T-cell (primary cell): ENCODE measurements around the gene PITPNC1. TPM values are rescaled to one million over a fixed set of nuclear protein-coding genes. Genes with fewer than 3 reads are reported as not detected.

ENCODE experiments used
- ATAC-seq, 4 experiments: fragments of 200-7000 bp in 3 of 4; fragments of 150-1000 bp in 1 of 4; cut with Tn5 transposase; replicated peaks in 1 of 4; 1 replicate in 3 of 4; 2 replicates in 1 of 4; pipeline ENCODE4 v1.10.0; 2021; ENCODE audit warnings: moderate library complexity in 3 of 4, mild to moderate bottlenecking in 2 of 4, moderate number of reproducible peaks in 1 of 4
- CTCF ChIA-PET, 2 donors: fragments of 300-600 bp; sonication (Branson Sonifier 250); formaldehyde crosslinking; loops; one replicate each; lab custom pipeline; 2022; ENCODE audit warnings: antibody characterized with exemption in 2 of 2; lab: Charles Lee
- POLR2A ChIA-PET, 2 donors: fragments of 300-600 bp; sonication (Branson Sonifier 250); formaldehyde crosslinking; loops; one replicate each; lab custom pipeline; 2022; ENCODE audit warnings: antibody characterized with exemption in 2 of 2; lab: Charles Lee
- DNase-seq, 35 experiments: peaks; one replicate each; pipeline versions ENCODE4 v3.0.0 to v3.0.0-alpha.2; 2013 to 2023
- H3K27ac ChIP-seq: one replicate; pipeline ENCODE4 v1.5.1; 2013; ENCODE audit warnings: low read length
- H3K27me3 ChIP-seq, 2 experiments: replicated peaks in 1 of 2; 1 replicate in 1 of 2; 2 replicates in 1 of 2; pipeline versions ENCODE4 v1.6.1 to v1.7.0; 2013; ENCODE audit warnings: low read length in 1 of 2, mixed read lengths in 1 of 2; ENCODE audit not compliant: control insufficient read depth in 2 of 2, insufficient read depth in 2 of 2; ENCODE audit errors: extremely low read depth in 1 of 2
- H3K36me3 ChIP-seq, 2 donors: 1 replicate in 1 of 2; 2 replicates in 1 of 2; pipeline versions ENCODE4 v1.6.1 to v1.7.0; 2013; ENCODE audit warnings: low read length in 1 of 2; ENCODE audit not compliant: control insufficient read depth in 2 of 2, insufficient read depth in 1 of 2; ENCODE audit errors: extremely low read depth in 1 of 2
- H3K4me1 ChIP-seq, 2 experiments: 1 replicate in 1 of 2; 2 replicates in 1 of 2; pipeline versions ENCODE4 v1.6.1 to v1.7.0; 2013; ENCODE audit warnings: low read length in 2 of 2, mixed read lengths in 1 of 2; ENCODE audit not compliant: insufficient read depth in 2 of 2, control insufficient read depth in 1 of 2; ENCODE audit errors: extremely low read depth in 1 of 2
- H3K4me3 ChIP-seq, 2 donors: 1 replicate in 1 of 2; 2 replicates in 1 of 2; pipeline versions ENCODE4 v1.5.1 to v1.7.0; 2013; ENCODE audit warnings: mild to moderate bottlenecking in 2 of 2, low read length in 1 of 2, moderate library complexity in 1 of 2; ENCODE audit not compliant: control insufficient read depth in 1 of 2; ENCODE audit errors: extremely low read depth in 1 of 2
- H3K9me3 ChIP-seq: 2 replicates; pipeline ENCODE4 v1.7.0; 2013
- H3K27ac Mint-ChIP-seq, 2 donors: one replicate each; pipeline ENCODE4 v1.8.0; 2020 to 2021; ENCODE audit warnings: mild to moderate bottlenecking in 2 of 2, mixed read lengths in 2 of 2
- H3K27me3 Mint-ChIP-seq, 2 donors: one replicate each; pipeline ENCODE4 v1.8.0; 2021 to 2022; ENCODE audit warnings: mixed read lengths in 2 of 2
- H3K36me3 Mint-ChIP-seq: one replicate; pipeline ENCODE4 v1.8.0; 2021; ENCODE audit warnings: mixed read lengths
- H3K4me1 Mint-ChIP-seq, 3 donors: one replicate each; pipeline ENCODE4 v1.8.0; 2020 to 2022; ENCODE audit warnings: mixed read lengths in 3 of 3, mild to moderate bottlenecking in 1 of 3
- H3K4me3 Mint-ChIP-seq, 3 donors: one replicate each; pipeline ENCODE4 v1.8.0; 2020 to 2022; ENCODE audit warnings: mild to moderate bottlenecking in 3 of 3, mixed read lengths in 3 of 3, moderate library complexity in 3 of 3
- H3K9me3 Mint-ChIP-seq, 3 donors: one replicate each; pipeline ENCODE4 v1.8.0; 2020 to 2022; ENCODE audit warnings: mixed read lengths in 3 of 3
- WGBS: methylation state at CpG from one replicate; pipeline ENCODE4 v1.1.5; 2013; ENCODE audit warnings: missing lambda C conversion rate; ENCODE audit not compliant: insufficient coverage; 5-methylcytosine and 5-hydroxymethylcytosine counted together
- total RNA-seq, 35 experiments: library from RNA in 6 of 35; stranded (reverse) in 6 of 35; fragments of 120-200 nt in 1 of 35; gene quantifications; one replicate each; pipeline versions ENCODE4 v1.2.1 to v1.2.4 and lab custom pipeline; 2013 to 2026

Gene PITPNC1
- total RNA-seq, 5 donors from 2014 or later (not counting 1 experiment from before 2014, with no cell fraction given) = 82.6 to 132 (median 111) TPM

DNA sequence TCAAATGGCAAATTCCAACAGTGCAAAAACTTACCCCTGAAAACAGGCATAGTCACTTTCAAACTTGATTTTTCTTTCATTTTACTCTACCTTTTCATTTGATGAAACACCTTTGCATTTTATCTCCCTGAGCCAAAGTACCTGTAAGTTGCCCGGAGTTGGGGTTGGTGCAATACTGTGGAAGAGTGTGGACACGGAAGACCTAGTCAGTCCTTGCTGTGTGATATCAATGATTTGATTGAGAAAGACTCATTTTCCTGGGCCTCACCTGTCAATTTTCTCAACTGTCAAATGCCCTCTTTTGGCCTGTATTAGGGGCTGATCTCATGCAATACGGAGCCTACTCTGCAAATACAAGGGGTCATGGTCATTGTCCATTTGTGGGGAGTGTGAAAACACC, 22.6 kb downstream of the PITPNC1 start:
- Histone ChIP-seq H3K27me3 (no peaks in the 10 kb centered on the region), H3K4me3 (no peak overlapping the region), H3K36me3 (peaks cover 0 to 4% of the 10 kb centered on the region in 2 donors), H3K27ac (peak overlapping the region; percentile 75), H3K9me3 (no peaks in the 10 kb centered on the region), H3K4me1 (peaks cover 42 to 76% of the 10 kb centered on the region in 2 experiments)
- ChIA-PET CTCF (interaction anchor here in 1 of 2 donors (1.1 to 1.5 kb wide), 3 partner anchors 20 to 77 kb away, joined by 3 to 9 read pairs (median 4); no protein-coding TSS in a partner anchor), POLR2A (interaction anchor here in 1 of 2 donors (0.6 kb wide), 1 partner anchor 67 kb away, joined by 3 read pairs; no protein-coding TSS in a partner anchor)
- H3K27me3 Mint-ChIP-seq = no peaks in the 10 kb centered on the region
- WGBS = no CpG with 5 or more reads among the region's 3 CpGs
- peak overlapping the region; percentile 54 to 75 (median 67) for H3K4me3 Mint-ChIP-seq
- H3K36me3 Mint-ChIP-seq = peaks cover 31% of the 10 kb centered on the region
- ATAC-seq (no peak), DNase-seq (no peak)
- peaks cover 80 to 84% (median 82%) of the 10 kb centered on the region in 3 donors for H3K4me1 Mint-ChIP-seq
- no peaks in the 10 kb centered on the region for H3K9me3 Mint-ChIP-seq
- peak overlapping the region; percentile 97 for H3K27ac Mint-ChIP-seq

DNA sequence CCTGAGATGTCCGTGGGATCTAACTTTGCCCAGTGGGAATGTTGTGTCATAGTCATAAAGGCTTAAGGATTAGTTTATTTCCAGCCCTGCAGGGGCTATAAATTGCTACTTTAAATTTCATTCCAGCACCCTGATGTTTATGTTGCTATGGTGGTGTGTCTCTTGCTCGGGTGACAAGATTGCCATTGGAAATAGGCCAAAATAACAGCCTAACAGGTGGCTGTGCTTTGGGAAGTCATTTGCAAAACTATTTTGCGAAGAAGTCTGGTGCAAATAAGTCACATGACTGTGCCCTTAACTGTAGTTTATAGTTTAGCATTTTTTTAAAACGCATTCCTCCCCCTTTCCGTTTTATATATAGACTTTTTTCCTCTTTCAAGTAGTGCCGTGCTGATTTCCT, 23.1 kb downstream of the PITPNC1 start:
- H3K9me3 ChIP-seq = no peaks in the 10 kb centered on the region
- ChIA-PET POLR2A (interaction anchor here (1.0 to 1.1 kb wide), 2 partner anchors 31 to 41 kb away, joined by 3 to 7 read pairs; no protein-coding TSS in a partner anchor), CTCF (no interaction called here)
- H3K36me3 ChIP-seq = peaks cover 0 to 2% of the 10 kb centered on the region in 2 donors
- H3K27me3 ChIP-seq = no peaks in the 10 kb centered on the region
- WGBS = no CpG with 5 or more reads among the region's 6 CpGs
- peak in 3 of 4 experiments; percentile 18 to 58 (median 30) for ATAC-seq
- Mint-ChIP-seq H3K36me3 (peaks cover 26% of the 10 kb centered on the region), H3K27ac (peak overlapping the region; percentile 97), H3K4me3 (peak overlapping the region; percentile 54 to 75 (median 67)), H3K4me1 (peaks cover 80 to 83% (median 81%) of the 10 kb centered on the region in 3 donors), H3K27me3 (no peaks in the 10 kb centered on the region), H3K9me3 (no peaks in the 10 kb centered on the region)
- DNase-seq = peak in 7 of 35 experiments; percentile 25 to 69 (median 35)
- peaks cover 42 to 79% of the 10 kb centered on the region in 2 experiments for H3K4me1 ChIP-seq
- no peak overlapping the region for H3K4me3 ChIP-seq
- peak overlapping the region; percentile 75 for H3K27ac ChIP-seq

DNA sequence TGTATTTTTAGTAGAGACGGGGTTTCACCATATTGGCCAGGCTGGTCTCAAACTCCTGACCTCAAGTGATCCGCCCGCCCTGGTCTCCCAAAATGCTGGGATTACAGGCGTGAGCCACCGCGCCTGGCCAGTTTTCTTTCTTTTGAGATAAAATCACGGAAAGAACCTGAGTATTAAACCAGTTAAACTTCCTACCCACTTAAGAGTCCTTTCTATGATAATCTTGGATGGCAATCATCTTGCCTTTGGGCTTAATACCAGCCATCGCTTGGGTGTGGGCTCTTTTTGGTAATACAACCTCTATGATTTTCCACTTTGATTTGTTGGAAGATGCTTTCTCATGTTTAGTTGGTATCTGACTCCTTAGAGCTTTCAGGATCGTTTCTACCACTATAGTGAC, 24.0 kb downstream of the PITPNC1 start:
- 98% methylated on average over 6 of the region's 9 CpGs for WGBS

DNA sequence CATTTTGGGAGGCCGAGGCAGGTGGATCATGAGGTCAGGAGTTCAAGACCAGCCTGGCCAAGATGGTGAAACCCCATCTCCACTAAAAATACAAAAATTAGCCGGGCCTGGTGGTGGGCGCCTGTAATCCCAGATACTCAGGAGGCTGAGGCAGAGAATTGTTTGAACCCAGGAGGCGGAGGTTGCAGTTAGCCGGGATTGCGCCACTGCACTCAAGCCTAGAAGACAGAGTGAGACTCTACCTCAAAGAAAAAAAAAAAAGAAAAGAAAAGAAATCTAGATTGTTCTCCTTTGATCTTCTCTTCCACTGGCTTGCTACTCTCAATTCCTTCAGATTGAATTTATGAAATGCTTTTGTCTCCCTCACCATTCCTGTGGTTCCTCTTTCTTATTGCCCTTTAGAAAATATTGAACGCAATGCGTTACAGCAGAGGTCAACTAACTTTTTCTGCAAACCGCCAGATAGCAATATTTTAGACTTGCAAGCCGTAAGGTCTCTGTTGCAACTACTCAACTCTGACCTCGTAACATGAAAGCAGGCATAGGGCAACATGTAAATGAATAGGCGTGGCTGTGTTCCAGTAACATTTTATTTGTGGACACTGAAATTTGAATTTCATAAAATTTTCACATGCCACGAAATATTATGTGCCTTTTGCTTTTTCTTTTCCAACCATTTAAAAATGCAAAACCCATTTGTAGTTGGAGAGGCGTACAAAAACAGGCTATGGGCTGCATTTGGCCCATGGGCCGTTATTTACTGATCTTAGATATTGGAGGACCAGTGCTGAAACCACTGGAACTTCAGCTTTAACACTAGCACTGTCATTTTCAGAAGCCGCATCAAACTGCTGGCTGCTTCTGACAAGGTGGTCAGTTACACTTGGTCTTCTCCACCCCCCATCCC, 24.8 kb downstream of the PITPNC1 start:
- DNase-seq (no peak), ATAC-seq (no peak)
- H3K27me3 ChIP-seq = no peaks in the 10 kb centered on the region
- Mint-ChIP-seq H3K4me3 (peak overlapping the region in 2 of 3 donors; percentile 29 to 54), H3K36me3 (peaks cover 26% of the 10 kb centered on the region), H3K27ac (peak overlapping the region; percentile 79 to 97), H3K4me1 (peaks cover 84 to 87% (median 84%) of the 10 kb centered on the region in 3 donors), H3K9me3 (no peaks in the 10 kb centered on the region), H3K27me3 (no peaks in the 10 kb centered on the region)
- no peak overlapping the region for H3K4me3 ChIP-seq
- H3K36me3 ChIP-seq = peaks cover 0 to 5% of the 10 kb centered on the region in 2 donors
- H3K4me1 ChIP-seq = peaks cover 42 to 77% of the 10 kb centered on the region in 2 experiments
- CTCF ChIA-PET = interaction anchor here in 1 of 2 donors (0.8 to 1.0 kb wide), 2 partner anchors 8 to 16 kb away, joined by 3 to 4 read pairs; no protein-coding TSS in a partner anchor
- H3K9me3 ChIP-seq = no peaks in the 10 kb centered on the region
- POLR2A ChIA-PET = no interaction called here
- 93% methylated on average over 4 of the region's 16 CpGs for WGBS
- peak overlapping the region; percentile 75 for H3K27ac ChIP-seq

More for the DNA sequence above, 24.0 kb downstream of the PITPNC1 start:
- ATAC-seq = no peak
- Histone ChIP-seq H3K9me3 (no peaks in the 10 kb centered on the region), H3K27ac (peak overlapping the region; percentile 75), H3K27me3 (no peaks in the 10 kb centered on the region), H3K36me3 (peaks cover 0 to under 1% of the 10 kb centered on the region in 2 donors), H3K4me3 (no peak overlapping the region), H3K4me1 (peaks cover 42 to 79% of the 10 kb centered on the region in 2 experiments)
- CTCF ChIA-PET = no interaction called here
- DNase-seq = no peak
- Mint-ChIP-seq H3K27me3 (no peaks in the 10 kb centered on the region), H3K4me3 (peak overlapping the region; percentile 21 to 57 (median 54)), H3K9me3 (no peaks in the 10 kb centered on the region), H3K36me3 (peaks cover 23% of the 10 kb centered on the region), H3K27ac (peak overlapping the region; percentile 79 to 97), H3K4me1 (peaks cover 78 to 81% (median 78%) of the 10 kb centered on the region in 3 donors)
- POLR2A ChIA-PET = interaction anchor here (1.0 to 1.1 kb wide), 2 partner anchors 30 to 40 kb away, joined by 3 to 7 read pairs; no protein-coding TSS in a partner anchor

DNA sequence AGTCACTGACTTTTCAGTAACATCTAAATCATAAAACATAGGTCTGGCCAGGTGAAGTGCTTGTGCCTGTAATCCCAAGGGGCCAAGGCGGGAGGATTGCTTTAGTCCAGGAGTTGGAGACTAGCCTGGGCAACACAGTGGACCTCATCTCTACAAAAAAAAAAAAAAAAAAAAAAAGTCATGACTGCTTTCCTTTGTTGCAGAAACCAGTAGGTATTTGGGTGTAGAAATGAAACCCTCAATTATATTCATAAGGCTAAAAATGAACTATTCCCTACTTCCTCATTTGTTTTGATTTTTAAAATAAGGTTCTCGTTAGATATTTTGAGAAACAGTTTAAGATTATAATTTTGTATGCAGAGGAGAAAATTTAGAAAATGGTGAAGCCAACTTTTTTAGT, 26.0 kb downstream of the PITPNC1 start:
- peaks cover 0 to 7% of the 10 kb centered on the region in 2 donors for H3K36me3 ChIP-seq
- ChIA-PET POLR2A (interaction anchor here in 1 of 2 donors (0.5 kb wide), 1 partner anchor 22 kb away, joined by 3 read pairs; no protein-coding TSS in a partner anchor), CTCF (interaction anchor here in 1 of 2 donors (0.8 to 1.0 kb wide), 2 partner anchors 9 to 17 kb away, joined by 3 to 4 read pairs; no protein-coding TSS in a partner anchor)
- Mint-ChIP-seq H3K4me3 (peak overlapping the region in 2 of 3 donors; percentile 29 to 54), H3K36me3 (peaks cover 30% of the 10 kb centered on the region), H3K27me3 (no peaks in the 10 kb centered on the region), H3K27ac (peak overlapping the region; percentile 79 to 97), H3K9me3 (no peaks in the 10 kb centered on the region), H3K4me1 (peaks cover 83 to 86% (median 83%) of the 10 kb centered on the region in 3 donors)
- no peak for ATAC-seq
- H3K9me3 ChIP-seq = no peaks in the 10 kb centered on the region
- H3K27ac ChIP-seq = peak overlapping the region; percentile 75
- no peaks in the 10 kb centered on the region for H3K27me3 ChIP-seq
- no CpG with 5 or more reads among the region's 2 CpGs for WGBS
- no peak for DNase-seq
- no peak overlapping the region for H3K4me3 ChIP-seq
- H3K4me1 ChIP-seq = peaks cover 39 to 76% of the 10 kb centered on the region in 2 experiments

DNA sequence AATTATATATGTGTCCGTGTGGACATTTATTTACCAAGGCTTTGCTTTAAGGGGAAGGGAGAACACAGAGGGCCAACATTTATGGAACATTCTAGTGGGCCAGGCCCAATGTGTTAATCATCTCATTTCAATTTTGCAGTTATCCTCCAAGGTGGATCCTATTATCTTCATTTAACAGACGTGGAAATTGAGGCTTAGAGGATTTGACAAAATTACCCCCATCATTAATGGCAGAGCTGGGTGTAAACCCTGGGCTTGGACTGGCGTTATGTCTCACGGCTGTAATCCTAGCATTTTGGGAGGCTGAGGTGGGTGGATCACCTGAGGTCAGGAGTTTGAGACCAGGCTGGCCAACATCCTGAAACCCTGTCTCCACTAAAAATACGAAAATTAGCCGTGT, 26.4 kb downstream of the PITPNC1 start:
- H3K36me3 ChIP-seq = peaks cover 0 to 7% of the 10 kb centered on the region in 2 donors
- H3K9me3 Mint-ChIP-seq = no peaks in the 10 kb centered on the region
- H3K4me1 ChIP-seq = peaks cover 36 to 75% of the 10 kb centered on the region in 2 experiments
- CTCF ChIA-PET = no interaction called here
- H3K9me3 ChIP-seq = no peaks in the 10 kb centered on the region
- peak overlapping the region; percentile 75 for H3K27ac ChIP-seq
- WGBS = 80% methylated on average over 1 of the region's 6 CpGs
- POLR2A ChIA-PET = interaction anchor here (0.5 to 0.6 kb wide), 2 partner anchors 21 to 1098 kb away, joined by 3 read pairs; no protein-coding TSS in a partner anchor
- H3K27me3 ChIP-seq = no peaks in the 10 kb centered on the region
- peaks cover 79 to 86% (median 83%) of the 10 kb centered on the region in 3 donors for H3K4me1 Mint-ChIP-seq
- peak overlapping the region; percentile 39 to 97 for H3K27ac Mint-ChIP-seq
- peaks cover 25% of the 10 kb centered on the region for H3K36me3 Mint-ChIP-seq
- no peak for DNase-seq
- H3K4me3 ChIP-seq = no peak overlapping the region
- H3K4me3 Mint-ChIP-seq = peak overlapping the region in 1 of 3 donors; percentile 54
- ATAC-seq = no peak
- no peaks in the 10 kb centered on the region for H3K27me3 Mint-ChIP-seq
